ENCODE results near the gene SLC25A40.
"Not testable (repeated sequence)": the region's sequence is repeated elsewhere in the genome, so short reads cannot be mapped to it uniquely, and the experiment has no call there.

SLC25A40 gene

DNA sequence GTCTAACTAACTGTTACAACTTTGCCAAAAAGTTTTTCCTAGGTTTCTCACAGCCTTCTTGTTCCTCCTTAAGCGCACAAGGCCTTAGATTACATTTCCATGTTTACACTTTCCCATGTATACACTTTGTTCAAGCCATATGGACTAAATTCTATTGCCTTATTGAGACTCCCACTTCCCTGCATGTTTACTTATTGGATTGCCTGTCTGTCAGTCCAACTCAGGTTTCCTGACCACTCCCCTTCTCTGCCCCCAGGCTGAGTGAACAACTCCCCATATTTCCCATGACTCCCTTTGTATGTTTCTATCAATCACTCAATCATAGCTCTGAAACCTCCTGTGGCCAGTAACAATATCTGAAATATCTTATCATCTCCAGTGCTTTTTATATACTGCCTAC lies 43.0 kb downstream of the SLC25A40 start:
- Mint-ChIP-seq H3K4me3 (no peak overlapping the region), H3K36me3 (peaks cover 5% of the 10 kb centered on the region), H3K4me1 (no peaks in the 10 kb centered on the region), H3K9me3 (no peaks in the 10 kb centered on the region), H3K27ac (no peak overlapping the region)
- DNase-seq (ENCODE audit: low spot score in 2 of 2) (no peak), ATAC-seq (no peak)

- ATAC-seq (no peak), DNase-seq (ENCODE audit: low spot score in 2 of 2) (no peak)
- Mint-ChIP-seq H3K4me3 (no peak overlapping the region), H3K4me1 (no peaks in the 10 kb centered on the region), H3K36me3 (peaks cover 5% of the 10 kb centered on the region), H3K27ac (no peak overlapping the region), H3K9me3 (peaks cover 4% of the 10 kb centered on the region)
Measured at GRCh38 chr7:87831097-87831496, 45.1 kb downstream of the SLC25A40 start.

- not testable (repeated sequence) for H3K4me3 Mint-ChIP-seq; H3K4me1 Mint-ChIP-seq; H3K36me3 Mint-ChIP-seq; DNase-seq (ENCODE audit: low spot score in 2 of 2); ATAC-seq; H3K27ac Mint-ChIP-seq
- peaks cover 14% of the 10 kb centered on the region for H3K9me3 Mint-ChIP-seq
Measured at GRCh38 chr7:87828383-87828782, 47.8 kb downstream of the SLC25A40 start.

GRCh38 chr7:87825369-87825768 lies 50.8 kb downstream of the SLC25A40 start:
- not testable (repeated sequence) for ATAC-seq; H3K36me3 Mint-ChIP-seq; DNase-seq (ENCODE audit: low spot score in 2 of 2); H3K4me3 Mint-ChIP-seq; H3K4me1 Mint-ChIP-seq
- peak overlapping the region; percentile 26 for H3K27ac Mint-ChIP-seq
- H3K9me3 Mint-ChIP-seq = peaks cover 14% of the 10 kb centered on the region

- DNase-seq (ENCODE audit: low spot score in 2 of 2); H3K4me1 Mint-ChIP-seq; ATAC-seq; H3K27ac Mint-ChIP-seq; H3K36me3 Mint-ChIP-seq; H3K4me3 Mint-ChIP-seq: not testable (repeated sequence)
- peaks cover 14% of the 10 kb centered on the region for H3K9me3 Mint-ChIP-seq
Measured at GRCh38 chr7:87822056-87822455, 54.1 kb downstream of the SLC25A40 start.

- DNase-seq (ENCODE audit: low spot score in 2 of 2) = no peak
- Mint-ChIP-seq H3K4me3 (no peak overlapping the region), H3K27ac (no peak overlapping the region), H3K36me3 (no peaks in the 10 kb centered on the region), H3K4me1 (no peaks in the 10 kb centered on the region), H3K9me3 (no peaks in the 10 kb centered on the region)
- ATAC-seq = no peak
Measured at GRCh38 chr7:87818336-87818735, 57.8 kb downstream of the SLC25A40 start.

DNA sequence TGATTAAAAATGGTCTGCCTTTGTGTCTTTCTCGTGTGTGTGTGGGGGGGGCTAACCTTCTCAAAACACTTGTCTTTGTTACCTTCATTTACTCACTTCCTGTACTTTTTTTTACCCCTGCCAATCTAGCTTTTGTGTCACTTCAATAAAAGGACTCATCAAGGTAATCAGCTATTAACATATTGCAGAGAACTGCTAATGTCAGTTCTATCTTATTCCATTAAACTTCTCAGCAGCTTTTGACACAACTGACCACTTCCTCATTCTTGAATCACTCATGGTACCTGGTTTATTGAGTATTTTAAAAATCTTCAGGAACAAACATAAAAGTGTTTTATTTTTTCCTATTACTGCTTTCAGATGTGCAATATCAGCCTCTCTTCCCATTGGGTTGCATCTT lies 59.8 kb downstream of the SLC25A40 start:
- ATAC-seq (no peak), DNase-seq (ENCODE audit: low spot score in 2 of 2) (no peak)
- no peak overlapping the region for H3K27ac Mint-ChIP-seq
- H3K4me1 Mint-ChIP-seq = no peaks in the 10 kb centered on the region
- H3K9me3 Mint-ChIP-seq = no peaks in the 10 kb centered on the region
- H3K36me3 Mint-ChIP-seq = no peaks in the 10 kb centered on the region
- H3K4me3 Mint-ChIP-seq = no peak overlapping the region

DNA sequence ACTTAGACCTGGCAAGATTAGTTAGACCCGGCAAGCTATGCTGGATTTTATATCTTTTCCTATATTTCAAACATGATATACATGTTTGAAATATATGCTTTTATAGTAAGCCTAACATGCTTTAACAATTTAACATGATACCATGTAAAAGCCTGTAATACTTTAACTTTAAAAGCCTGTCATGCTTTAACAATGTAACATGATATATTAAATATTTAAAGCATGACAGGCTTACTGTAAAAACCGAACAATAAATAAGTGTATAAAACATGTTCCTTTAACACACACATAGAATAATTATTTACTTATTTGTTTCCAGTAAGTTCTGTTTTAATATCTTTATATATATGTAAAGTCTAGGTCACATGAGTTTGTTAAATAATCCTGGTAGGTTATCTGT lies 65.4 kb downstream of the SLC25A40 start:
- no peaks in the 10 kb centered on the region for H3K4me1 Mint-ChIP-seq
- H3K27ac Mint-ChIP-seq = no peak overlapping the region
- H3K36me3 Mint-ChIP-seq = no peaks in the 10 kb centered on the region
- DNase-seq (ENCODE audit: low spot score in 2 of 2) (no peak), ATAC-seq (no peak)
- H3K9me3 Mint-ChIP-seq = no peaks in the 10 kb centered on the region
- no peak overlapping the region for H3K4me3 Mint-ChIP-seq

- DNase-seq (ENCODE audit: low spot score in 2 of 2) = no peak
- Mint-ChIP-seq H3K36me3 (no peaks in the 10 kb centered on the region), H3K27ac (no peak overlapping the region), H3K4me3 (no peak overlapping the region), H3K4me1 (no peaks in the 10 kb centered on the region), H3K9me3 (no peaks in the 10 kb centered on the region)
- no peak for ATAC-seq
Measured at GRCh38 chr7:87810130-87810529, 66.0 kb downstream of the SLC25A40 start.

- no peak overlapping the region for H3K4me3 Mint-ChIP-seq
- H3K4me1 Mint-ChIP-seq = no peaks in the 10 kb centered on the region
- H3K36me3 Mint-ChIP-seq = no peaks in the 10 kb centered on the region
- no peaks in the 10 kb centered on the region for H3K9me3 Mint-ChIP-seq
- ATAC-seq (peak; percentile 62), DNase-seq (ENCODE audit: low spot score in 2 of 2) (no peak)
- no peak overlapping the region for H3K27ac Mint-ChIP-seq
Measured at GRCh38 chr7:87806150-87806549, 70.0 kb downstream of the SLC25A40 start.

DNA sequence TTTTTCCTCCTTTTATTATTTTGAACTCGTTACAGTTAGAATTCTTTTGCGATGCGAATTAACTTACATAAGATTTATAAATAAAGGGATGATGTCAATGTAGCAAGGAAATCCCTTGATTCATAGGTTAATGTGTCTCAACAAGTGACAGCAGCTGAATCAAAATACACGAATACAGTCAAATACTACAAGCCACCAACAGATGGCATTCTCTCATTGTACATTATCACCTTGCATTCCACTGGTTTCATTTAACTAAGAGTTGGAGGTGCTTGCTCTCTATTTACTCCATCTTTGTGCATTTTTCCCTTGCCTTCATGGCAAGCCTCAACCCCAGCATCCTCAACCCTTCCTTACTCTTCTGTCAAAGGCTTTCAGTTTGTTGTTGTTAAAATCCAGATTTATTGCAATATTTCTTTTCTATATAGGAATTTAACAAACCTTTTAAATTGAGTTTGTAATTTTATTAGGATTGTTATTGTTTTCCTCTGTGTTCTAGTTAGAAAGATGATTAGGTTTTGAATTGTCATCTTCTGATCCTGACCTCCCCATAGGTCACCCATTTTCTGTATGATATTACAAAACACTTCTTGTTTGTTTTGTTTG lies 78.3 kb downstream of the SLC25A40 start:
- Mint-ChIP-seq H3K4me3 (no peak overlapping the region), H3K4me1 (no peaks in the 10 kb centered on the region), H3K36me3 (no peaks in the 10 kb centered on the region), H3K9me3 (no peaks in the 10 kb centered on the region), H3K27ac (no peak overlapping the region)
- no peak for DNase-seq (ENCODE audit: low spot score in 2 of 2)
- peak; percentile 58 for ATAC-seq

- Mint-ChIP-seq H3K4me1 (no peaks in the 10 kb centered on the region), H3K36me3 (no peaks in the 10 kb centered on the region), H3K9me3 (no peaks in the 10 kb centered on the region), H3K4me3 (no peak overlapping the region), H3K27ac (no peak overlapping the region)
- no peak for DNase-seq (ENCODE audit: low spot score in 2 of 2)
- ATAC-seq = no peak
Measured at GRCh38 chr7:87797395-87797794, 78.8 kb downstream of the SLC25A40 start.

DNA sequence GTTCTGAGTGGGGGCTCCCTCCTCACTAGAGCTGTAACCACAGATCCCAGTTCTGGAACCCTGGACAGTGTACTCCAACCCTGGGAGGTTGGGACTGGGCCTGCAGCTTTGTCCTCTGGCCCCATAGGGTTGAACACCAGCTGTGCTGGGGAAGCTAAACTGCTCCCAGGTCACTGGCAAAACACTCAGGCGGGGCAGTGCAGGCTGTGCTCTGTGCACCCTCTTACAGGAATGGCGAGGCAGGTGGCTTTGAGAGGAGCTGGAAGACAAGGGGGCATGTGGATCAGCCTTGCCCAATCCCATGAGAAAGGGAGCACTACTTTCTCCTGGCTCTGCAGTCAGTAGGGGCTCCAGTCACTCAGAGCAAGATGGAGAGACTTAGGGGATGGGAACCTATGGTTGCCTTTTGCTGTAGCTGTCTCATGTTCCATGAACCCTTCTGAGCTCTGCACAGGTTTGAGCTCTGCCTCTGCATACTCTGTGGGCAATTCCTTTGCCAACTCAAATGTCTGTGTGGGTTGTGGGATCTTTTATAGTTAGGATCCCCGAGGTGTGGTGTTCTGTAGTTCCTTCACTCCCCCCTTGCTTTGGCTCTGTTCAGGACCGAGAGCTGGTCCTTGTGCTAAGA lies 90.7 kb downstream of the SLC25A40 start:
- ATAC-seq (peak; percentile 43), DNase-seq (ENCODE audit: low spot score in 2 of 2) (no peak)
- H3K4me3 Mint-ChIP-seq = no peak overlapping the region
- no peaks in the 10 kb centered on the region for H3K9me3 Mint-ChIP-seq
- no peaks in the 10 kb centered on the region for H3K4me1 Mint-ChIP-seq
- H3K36me3 Mint-ChIP-seq = no peaks in the 10 kb centered on the region
- H3K27ac Mint-ChIP-seq = no peak overlapping the region

GRCh38 chr7:87784424-87784823 lies 91.7 kb downstream of the SLC25A40 start:
- ATAC-seq (no peak), DNase-seq (ENCODE audit: low spot score in 2 of 2) (no peak)
- Mint-ChIP-seq H3K9me3 (no peaks in the 10 kb centered on the region), H3K4me3 (no peak overlapping the region), H3K27ac (peak overlapping the region; percentile 56), H3K4me1 (no peaks in the 10 kb centered on the region), H3K36me3 (no peaks in the 10 kb centered on the region)
